GM18867 (cell line): ENCODE measurements around the gene FAM240B.
A peak's percentile ranks its signal among the peaks of the same experiment; 100 is the strongest.

Source experiments
- ATAC-seq: cut with Tn5 transposase; IDR thresholded peaks from one replicate; pipeline ENCODE4 v1.9.1; 2021; ENCODE audit warnings: mild to moderate bottlenecking, moderate library complexity; ENCODE audit not compliant: unreplicated experiment

FAM240B gene

DNA sequence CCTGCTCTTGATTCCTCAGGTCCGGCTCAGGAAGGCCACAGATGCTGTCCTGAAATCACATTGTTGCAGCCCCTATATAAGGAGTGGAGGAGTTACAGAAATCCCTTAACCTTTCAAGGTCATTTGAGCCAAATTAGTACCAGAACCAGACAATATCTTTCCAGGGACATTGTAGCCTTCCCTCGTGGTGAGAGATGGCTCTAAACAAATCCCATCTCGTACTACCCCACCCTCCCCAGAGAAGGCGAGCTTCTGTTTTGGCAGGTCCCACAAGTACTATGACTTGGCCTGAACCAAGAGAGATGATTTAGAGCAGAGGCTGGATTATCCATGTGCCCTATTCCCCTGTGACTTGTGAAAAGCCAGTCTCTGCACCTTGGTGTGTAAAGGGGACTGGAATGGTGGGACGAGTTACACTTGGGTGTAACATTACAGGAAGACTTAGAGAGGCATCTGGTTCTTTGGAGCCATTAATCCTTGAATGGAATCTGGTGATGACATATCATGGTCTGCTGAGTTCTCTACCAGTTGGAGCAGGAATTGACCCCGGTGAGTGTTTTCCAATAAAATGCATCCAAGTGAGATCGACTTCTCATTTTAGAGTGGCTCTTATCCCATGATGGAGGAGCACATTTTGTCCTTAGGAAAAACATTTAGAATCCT lies at the start of gene FAM240B:
Gene FAM240B, minus strand, starts transcription at position 51 of the 663 bp plus-strand sequence. CDS start 16,134 bp downstream, outside the sequence.
- no peak for ATAC-seq

DNA sequence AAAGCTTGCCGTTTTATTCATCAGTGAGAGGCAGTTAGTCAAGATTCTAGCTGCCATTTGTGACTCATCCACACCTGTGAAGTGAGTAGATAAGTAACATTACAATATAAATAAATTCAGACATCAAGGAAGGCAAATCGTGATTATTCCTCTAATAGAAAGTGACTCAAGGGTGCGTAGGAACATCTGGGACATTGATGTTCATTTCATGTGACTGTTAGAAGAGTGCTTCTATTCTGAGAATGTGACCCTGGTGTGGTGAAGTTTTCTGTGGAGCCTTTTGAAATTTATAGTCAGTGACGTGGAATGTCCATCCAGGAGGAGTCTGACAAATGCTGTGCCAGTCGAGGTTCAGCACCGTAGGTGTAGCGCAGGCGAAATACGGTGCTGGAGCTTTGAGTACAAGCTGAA lies 48.4 kb upstream of the FAM240B start:
- no peak for ATAC-seq

DNA sequence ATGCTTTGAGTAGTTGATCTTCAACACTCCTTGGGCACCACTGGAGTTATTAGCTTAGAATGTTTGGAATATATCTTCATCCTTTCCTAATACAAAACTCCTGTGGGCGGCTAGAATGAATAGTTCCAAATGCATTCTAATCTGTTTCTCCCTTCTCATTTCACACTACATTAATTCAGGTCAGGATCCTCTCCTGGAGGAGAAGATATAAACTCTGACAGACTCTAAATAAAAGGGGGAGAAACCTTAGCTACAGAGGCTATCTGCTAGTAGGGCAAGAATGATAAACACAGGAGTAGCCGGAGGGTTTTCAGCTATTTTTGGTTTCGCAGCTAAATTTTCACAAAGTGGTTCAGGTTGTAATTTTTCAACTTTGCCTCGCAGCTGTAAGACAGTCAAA lies 45.2 kb upstream of the FAM240B start:
- no peak for ATAC-seq

DNA sequence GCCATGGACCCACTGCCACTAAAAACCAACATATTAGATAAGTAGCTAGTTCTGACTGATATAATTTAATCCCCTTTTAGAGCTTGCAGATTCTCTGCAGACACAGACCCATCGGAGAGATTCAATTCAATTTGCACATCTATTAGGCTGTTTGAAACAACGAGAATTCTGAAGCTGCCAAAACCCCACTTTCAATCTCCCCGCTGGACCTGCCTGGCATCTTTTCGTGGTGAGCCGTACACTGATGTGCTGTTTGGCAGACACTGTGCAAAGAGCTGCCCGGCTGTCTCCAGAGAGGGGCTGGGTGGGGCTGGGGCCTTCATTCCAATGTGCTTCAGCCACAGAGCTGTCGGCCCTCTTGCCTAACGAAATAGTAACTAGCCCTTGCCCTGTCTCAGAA lies 42.1 kb upstream of the FAM240B start:
- no peak for ATAC-seq

DNA sequence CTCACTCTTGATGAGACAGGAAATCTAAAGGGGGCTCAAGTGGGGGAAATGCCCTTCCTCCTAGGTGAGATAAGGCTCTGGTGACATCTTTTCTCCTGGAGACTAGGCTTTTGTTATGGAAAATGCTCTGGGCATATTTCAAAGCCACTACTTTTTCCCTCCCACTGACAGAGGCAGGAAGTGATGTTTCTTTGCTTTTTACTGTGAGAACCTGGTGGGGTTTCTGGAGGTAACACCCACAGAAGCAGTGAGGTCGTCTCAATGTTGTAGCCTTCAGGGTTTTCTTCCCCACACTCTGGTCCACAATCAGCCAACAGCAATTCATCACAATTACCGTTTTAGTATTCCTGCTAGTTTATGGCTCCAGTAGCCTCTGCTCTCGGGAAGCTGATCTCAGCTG lies 41.4 kb upstream of the FAM240B start:
- no peak for ATAC-seq

DNA sequence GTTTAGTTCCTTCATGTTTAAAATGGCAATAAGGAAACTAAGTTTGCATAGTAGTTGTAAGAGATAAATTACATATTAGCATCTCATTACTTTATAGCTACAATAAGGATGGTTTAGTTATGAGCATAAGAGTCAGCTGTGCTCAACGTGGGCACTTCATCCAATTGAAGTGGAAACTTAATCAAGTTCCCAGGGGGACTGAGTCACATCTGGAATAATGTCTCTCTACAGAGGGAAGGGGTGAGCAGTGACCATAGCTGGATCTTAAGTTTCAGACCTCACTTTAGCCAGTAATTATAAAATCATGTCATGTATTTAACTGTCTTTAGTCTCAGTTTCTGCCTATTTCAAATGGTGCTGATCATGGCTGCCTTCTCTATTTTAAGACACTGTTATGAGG lies 36.8 kb upstream of the FAM240B start:
- no peak for ATAC-seq

DNA sequence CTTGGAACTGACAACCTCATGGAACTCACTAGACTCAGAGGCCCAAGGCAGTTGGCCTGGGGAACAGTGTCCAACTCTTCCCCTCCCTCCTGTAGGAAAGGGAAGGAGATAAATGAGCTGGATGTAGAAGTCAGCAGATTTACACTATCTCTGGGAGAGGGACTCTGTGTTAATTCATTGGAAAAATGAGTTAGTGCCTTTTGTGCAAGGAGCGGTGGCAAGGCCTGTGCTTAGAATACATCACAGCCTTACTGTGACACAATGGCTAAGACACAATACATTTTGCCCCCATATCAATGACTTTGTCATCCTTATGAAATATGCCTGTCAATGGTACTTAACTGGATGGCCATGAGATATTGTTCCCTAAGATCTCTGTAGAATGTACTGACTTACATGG lies 28.0 kb upstream of the FAM240B start:
- no peak for ATAC-seq

DNA sequence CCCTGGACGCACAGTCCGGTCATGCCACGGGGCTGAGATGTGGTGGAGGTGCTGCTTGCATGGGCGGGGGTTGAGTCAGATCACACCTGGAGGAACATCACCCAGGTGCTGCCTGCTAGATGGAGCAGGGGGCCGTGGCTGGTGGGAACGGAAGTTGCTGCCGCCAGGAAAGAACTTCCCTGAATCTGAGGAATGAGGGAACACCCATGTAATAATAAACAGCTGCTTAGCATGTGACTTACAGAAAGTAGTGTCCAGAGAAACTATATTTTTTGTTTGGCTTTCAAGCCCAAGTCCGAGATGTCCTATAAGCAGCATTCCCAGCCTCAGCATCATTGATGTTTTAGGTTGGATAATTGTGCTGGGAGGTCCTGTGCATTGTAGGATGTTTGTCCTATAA lies 27.1 kb upstream of the FAM240B start:
- ATAC-seq = no peak

DNA sequence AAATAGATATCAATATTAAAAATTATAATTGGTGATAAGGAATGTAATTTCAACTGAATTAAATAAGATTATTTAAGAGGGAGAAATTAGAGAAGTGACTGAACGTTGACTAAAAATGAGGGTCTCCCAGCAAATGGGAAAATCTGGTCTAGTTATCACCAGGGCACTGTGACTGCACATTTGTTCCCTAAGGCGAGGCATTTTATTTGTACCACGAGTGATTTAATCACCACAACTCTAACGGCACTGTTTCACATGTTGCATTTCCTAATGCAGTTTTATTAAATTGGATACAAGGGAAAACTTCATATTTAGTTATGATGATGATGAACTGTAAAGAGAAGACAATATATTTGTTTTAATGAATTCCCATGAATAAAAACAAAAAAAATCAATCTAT lies 26.4 kb upstream of the FAM240B start:
- no peak for ATAC-seq

DNA sequence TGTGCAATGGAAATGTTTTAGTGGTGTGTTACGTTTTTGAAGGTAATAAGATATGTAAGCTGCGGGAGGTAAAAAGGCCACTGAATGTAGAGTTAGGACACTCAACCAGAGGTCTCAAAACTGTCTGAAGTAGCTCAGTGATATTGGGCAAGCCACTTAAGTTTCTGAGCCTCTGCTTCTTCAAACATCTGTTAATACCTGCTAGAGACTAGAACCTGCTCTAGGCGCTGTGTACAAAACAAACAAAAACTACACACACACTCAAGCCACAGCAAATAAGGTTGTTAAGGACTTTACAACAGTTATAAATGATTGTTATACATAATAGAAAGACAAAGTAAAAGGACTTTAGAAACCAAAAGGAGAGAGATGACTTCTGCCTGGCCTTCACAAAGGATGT lies 24.6 kb upstream of the FAM240B start:
- no peak for ATAC-seq

DNA sequence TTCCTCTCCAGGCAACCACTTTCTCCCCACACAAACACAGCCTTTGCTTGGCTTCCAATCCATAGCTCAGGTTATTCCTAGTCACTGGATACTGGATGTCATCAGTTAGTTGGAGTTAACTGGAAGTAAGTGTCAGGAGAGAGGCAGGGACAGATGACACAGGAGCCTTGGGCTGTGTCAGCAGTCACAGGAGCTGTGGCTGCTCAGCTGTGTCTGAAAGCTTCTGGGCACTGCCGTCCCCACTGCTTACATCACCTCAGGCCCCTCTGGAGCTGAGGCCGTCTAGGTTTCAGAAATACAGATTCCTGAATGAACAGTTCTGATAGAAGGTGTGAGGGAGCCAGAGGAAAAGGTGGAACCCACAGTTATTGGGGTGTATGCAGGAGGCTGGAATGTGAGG lies 17.3 kb upstream of the FAM240B start:
- no peak for ATAC-seq

DNA sequence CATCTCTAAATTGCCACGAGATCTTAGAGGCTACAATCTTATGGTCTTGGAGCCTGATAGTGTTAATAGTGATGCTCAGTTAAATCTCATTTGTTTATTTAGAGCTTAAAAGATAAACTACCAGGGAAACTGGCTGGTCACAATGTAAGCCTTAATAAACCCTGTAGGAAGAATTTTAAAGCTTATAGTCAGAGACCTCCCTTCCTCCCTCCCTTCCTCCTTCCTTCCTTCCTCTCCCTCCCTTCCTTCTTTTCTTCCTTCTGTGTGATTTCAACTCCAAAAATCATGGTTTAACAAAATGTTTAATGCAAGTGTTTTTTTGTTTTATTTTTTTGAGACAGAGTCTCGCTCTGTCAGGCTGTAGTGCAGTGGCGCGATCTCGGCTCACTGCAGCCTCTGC lies 14.9 kb upstream of the FAM240B start:
- no peak for ATAC-seq

DNA sequence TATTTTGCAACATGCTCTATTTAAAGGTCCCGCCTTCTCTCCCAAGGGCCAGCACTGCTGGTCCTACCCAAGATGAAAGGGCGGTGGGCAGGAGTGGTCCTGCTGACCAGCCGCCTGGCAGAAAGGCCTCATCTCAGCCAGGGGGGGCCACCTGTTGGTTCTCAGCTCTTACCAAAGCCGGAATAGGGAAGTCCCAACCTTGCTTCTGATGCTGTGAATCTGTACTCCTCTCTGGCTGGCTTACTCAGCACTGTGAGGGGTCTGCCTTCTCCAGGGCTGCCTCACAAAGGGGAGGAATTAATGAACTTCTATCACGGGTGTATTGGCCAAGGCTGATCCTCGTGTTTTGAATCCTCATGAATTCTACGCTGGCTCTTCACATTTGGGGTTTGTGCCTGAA lies 13.6 kb upstream of the FAM240B start:
- ATAC-seq = no peak

DNA sequence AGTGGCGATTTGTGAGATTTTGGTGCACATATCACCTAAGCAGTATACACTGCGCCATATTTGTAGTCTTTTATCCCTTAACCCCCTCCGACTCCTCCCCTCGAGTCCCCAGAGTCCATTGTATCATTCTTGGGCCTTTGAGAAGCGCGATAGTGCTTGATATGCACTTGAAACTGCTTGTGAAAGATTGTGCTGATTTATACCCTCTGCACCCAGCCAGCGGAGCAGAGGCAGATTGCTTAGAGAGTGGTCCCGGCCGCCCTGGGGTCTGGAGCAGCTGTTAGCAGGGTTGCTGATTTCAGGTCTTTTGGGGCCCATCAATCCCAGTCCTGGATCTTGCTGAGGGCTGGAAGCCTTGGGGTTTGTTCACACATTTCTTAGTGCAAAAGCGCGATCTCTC lies 13.0 kb upstream of the FAM240B start:
- ATAC-seq = no peak

DNA sequence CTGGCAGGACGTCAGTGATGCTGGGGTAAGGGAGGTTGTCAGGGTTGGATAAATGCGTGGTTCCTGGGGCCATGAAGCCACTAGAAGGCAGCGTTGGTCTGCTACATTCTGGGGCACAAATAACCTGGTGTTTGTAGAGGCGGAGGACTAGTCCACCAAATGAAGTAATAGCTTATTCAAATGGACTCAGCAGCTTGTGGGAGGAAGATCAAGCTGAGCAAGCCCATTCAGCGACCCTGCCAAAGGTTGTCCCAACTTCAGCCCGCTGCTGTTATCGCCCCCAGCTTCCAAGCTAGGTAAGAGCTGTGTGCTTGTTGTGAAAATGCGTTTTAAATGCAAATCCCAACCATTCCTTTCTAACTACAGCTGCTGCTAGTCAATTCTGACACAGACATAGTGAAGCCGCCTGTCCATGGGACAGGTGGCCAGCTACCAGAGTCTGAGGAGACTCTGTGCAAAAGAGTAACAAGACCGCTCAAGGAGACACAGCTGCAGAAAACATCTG lies 7.6 kb upstream of the FAM240B start:
- no peak for ATAC-seq

DNA sequence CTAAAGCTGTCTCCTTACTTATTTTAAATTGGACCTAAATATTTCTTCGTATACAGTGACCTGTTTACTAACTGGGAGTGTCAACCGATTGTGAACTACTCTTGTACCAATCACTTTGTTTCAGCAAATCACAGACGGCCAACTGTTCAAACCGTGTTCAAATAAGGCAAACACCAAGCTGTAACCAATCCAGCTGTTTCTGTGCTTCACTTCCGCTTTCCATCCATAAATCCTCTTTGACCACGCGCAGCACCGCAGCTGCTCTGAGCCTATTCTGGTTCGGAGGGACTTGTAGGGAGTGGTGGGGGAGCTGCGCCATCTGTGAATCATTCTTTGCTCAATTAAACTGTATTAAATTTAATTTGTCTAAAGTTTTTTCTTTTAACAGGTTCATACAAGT lies 4.8 kb upstream of the FAM240B start:
- ATAC-seq = no peak

DNA sequence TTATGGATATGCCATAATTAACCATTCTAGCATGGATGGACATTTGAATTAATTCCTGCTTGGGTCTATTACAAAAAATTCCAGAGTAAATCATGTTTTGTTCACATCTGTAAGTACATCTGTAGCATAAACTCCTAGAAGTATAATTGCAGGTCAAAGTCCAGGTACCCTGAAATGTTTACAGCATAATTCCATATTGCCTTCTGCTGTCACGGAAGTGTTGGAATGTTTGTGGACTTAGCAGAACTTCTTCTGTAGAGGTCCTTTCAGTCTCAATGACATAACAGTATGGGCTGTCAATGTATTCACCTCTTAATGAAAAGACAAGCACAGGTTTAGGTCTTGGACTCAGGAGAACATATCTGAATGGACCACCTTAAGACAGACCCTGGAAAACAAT lies 1.8 kb downstream of the FAM240B start:
- no peak for ATAC-seq

DNA sequence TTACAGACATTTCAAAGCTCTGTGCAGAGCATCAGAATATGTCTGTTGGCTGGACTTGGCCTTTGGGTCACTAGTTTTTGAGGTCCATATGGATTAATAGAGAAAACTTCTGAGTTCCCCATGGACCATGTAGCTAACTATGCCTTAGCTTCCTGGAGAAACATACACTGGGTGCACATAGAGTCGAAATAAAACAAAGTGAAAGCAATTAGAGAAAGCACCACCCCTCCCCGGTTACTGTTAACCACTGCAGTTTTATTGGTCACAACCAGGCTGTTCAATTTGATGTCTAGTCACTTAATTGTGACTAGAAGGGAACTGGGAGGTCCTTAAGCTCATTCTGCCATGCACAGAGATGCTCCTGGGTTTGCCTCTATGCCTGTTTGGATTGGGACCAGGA lies 4.2 kb downstream of the FAM240B start:
- no peak for ATAC-seq

DNA sequence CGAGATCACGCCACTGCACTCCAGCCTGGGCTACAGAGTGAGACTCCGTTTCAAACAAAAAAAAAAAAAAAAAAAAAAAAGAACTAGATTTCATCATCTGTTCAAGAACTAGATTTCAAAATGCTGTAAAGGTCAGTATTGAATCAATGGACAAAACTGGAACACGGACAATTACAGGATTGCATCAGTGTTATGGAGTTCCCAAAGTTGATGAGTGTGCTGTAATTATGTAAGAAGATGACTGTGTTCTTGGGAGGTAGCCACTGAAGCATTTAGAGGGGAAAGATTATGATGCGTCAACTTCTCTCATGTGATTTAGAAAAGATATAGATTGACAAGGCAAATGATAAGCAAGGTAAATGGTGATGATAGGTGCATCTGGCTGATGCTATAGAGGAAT lies 6.5 kb downstream of the FAM240B start:
- ATAC-seq = no peak

DNA sequence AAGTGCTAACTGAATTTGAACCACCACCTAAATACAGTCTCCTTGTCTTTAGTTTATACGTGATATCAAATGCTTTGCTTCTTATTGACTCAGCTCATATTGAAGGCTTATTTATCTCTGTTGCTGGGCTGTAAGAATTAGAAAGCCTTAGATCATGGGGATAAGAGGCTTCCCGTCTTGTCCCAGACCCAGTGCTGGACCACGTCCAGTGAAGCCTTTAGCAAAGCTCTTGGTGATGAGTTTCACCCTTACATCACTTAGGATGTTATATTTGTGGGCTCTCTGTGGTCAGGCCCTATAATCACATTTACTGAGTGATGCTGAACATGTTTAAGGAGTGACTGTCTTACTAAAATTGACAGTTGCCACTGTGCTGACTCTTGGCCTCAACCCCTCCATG lies 11.2 kb downstream of the FAM240B start:
- no peak for ATAC-seq

DNA sequence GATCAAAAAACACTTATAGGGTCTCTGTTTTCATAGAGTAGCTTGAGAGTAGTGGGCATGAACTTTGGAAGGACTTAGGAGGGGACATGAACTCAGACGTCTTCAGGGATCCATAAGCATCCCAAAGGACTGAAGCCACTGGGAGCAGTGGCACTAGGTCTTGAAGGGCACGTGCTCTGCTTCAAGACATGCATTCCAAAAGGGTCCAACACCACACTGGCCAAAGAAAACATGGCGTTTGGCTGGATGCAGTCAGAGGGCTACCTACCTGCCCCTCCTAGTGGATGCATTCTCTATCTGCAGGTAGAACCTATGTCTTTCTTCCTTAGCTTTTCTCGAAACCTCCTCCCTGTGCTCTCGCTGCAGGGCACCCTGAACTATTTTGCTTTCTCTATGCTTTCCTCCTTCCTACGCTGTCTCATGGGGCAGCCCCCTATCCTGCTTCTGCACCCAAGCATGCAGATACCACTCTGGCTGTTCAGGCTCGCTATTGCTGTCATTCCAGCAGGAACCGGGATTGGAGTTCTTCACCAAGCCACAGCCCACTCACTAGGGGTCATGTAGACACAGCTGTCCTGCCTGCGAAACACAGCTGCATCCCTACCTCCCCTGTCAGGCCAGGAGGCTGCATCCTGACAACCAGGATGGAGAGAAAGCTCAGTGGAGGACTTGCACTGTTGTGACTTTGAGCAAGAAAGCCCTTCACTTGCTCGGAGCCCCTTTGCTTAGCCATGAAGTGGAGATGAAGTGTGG lies 11.9 kb downstream of the FAM240B start:
- ATAC-seq = peak; percentile 68

DNA sequence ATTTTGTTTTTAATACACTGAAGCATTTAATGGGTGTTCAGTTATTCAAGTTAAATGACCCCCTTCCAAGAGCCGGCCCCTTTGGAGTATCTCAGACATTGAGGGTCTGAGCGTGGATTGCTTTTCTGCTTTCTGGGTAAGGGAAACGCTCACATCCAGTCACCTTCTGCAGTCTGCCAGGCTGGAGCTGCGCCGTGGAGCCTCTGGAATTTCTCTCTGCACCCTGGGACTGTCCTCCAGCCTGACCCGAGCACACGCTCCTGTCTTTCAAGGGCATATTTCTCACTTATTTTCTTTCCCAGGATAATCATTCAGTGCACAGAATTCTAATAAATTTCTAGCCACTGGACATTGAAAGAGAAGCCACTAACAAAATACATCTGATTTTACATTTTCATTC lies 13.4 kb downstream of the FAM240B start:
- ATAC-seq = no peak

DNA sequence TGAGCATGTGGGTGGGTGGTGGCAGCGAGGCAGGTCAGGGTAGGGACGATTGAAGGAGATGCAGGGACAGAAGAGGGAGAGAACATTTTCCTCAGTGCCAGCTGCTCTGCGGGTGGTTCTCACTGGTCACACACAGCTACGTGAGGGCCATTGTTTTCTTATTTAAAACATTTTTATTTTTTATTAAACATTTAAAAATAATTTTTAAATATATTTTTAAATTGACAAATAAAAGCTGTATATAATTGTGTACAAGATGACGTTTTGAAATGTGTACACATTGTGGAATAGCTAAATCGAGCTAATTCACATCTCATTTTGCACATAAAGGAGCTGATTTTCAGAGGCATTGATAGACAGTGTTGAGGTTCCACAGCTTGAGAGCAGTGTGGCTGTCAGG lies 14.0 kb downstream of the FAM240B start:
- ATAC-seq = no peak
